Esophagus (tissue), 2 donors: ENCODE results near the gene PTOV1. TPM values are rescaled to one million over a fixed set of nuclear protein-coding genes. Genes with fewer than 3 reads are reported as not detected.

Experiments
- H3K27ac ChIP-seq, 2 donors: one replicate each; pipeline ENCODE4 v1.5.1; 2013; ENCODE audit warnings: low read depth in 2 of 2, mild to moderate bottlenecking in 2 of 2, inconsistent platforms in 1 of 2, low read length in 1 of 2, moderate library complexity in 1 of 2
- H3K27me3 ChIP-seq, 2 donors: one replicate each; pipeline ENCODE4 v1.6.1; 2013; ENCODE audit warnings: low read length in 2 of 2, control low read depth in 1 of 2, mild to moderate bottlenecking in 1 of 2; ENCODE audit not compliant: insufficient read depth in 2 of 2, control insufficient read depth in 1 of 2
- H3K36me3 ChIP-seq, 2 donors: one replicate each; pipeline ENCODE4 v1.6.1; 2013; ENCODE audit warnings: low read length in 1 of 2; ENCODE audit not compliant: control insufficient read depth in 2 of 2, insufficient read depth in 2 of 2
- H3K4me1 ChIP-seq, 2 donors: one replicate each; pipeline ENCODE4 v1.6.1; 2013; ENCODE audit warnings: low read length in 1 of 2; ENCODE audit not compliant: control insufficient read depth in 2 of 2, insufficient read depth in 2 of 2
- H3K4me3 ChIP-seq, 2 donors: one replicate each; pipeline ENCODE4 v1.5.1; 2013; ENCODE audit warnings: low read length in 2 of 2, mild to moderate bottlenecking in 2 of 2, low read depth in 1 of 2, moderate library complexity in 1 of 2
- H3K9me3 ChIP-seq, 2 donors: one replicate each; pipeline ENCODE4 v1.6.1; 2013; ENCODE audit warnings: mild to moderate bottlenecking in 2 of 2, low read depth in 1 of 2, low read length in 1 of 2, moderate library complexity in 1 of 2; ENCODE audit not compliant: control insufficient read depth in 2 of 2, insufficient read depth in 1 of 2
- WGBS, 2 donors: extraction: QIAGEN DNeasy Blood & Tissue Kit; methylation state at CpG; one replicate each; pipeline ENCODE4 v1.1.7; 2013; 5-methylcytosine and 5-hydroxymethylcytosine counted together
- polyA plus RNA-seq, 2 donors: library from polyadenylated mRNA; stranded (reverse); fragments of 200-250 nt; gene quantifications; one replicate each; pipeline ENCODE4 v1.2.3, GENCODE V29; 2013
- donor health status: healthy with polysubstance abuse.
- donor health status: Bipolar disorder and iron deficiency.

The PTOV1 gene
- polyA plus RNA-seq, 2 donors = 59.1 to 92.8 TPM

- Histone ChIP-seq H3K27ac (peak overlapping the region in 1 of 2 donors; percentile 34), H3K4me3 (peak overlapping the region in 1 of 2 donors; percentile 60), H3K9me3 (no peaks in the 10 kb centered on the region), H3K27me3 (no peaks in the 10 kb centered on the region), H3K36me3 (peaks cover 5 to 15% of the 10 kb centered on the region in 2 donors), H3K4me1 (peaks cover 4 to 9% of the 10 kb centered on the region in 2 donors)
- 78 to 80% methylated on average over 20 of the region's 20 CpGs for WGBS, 2 donors
Observed at GRCh38 chr19:49807904-49808675, 42.9 kb upstream of the PTOV1 start.

- Histone ChIP-seq H3K4me1 (peaks cover 4 to 9% of the 10 kb centered on the region in 2 donors), H3K36me3 (peaks cover 0 to 8% of the 10 kb centered on the region in 2 donors), H3K4me3 (peak overlapping the region; percentile 60 to 78), H3K27ac (peak overlapping the region; percentile 68 to 77), H3K9me3 (no peaks in the 10 kb centered on the region), H3K27me3 (no peaks in the 10 kb centered on the region)
- WGBS, 2 donors = 3% methylated on average over 31 of the region's 31 CpGs
Observed at GRCh38 chr19:49808711-49809159, 42.2 kb upstream of the PTOV1 start.

DNA sequence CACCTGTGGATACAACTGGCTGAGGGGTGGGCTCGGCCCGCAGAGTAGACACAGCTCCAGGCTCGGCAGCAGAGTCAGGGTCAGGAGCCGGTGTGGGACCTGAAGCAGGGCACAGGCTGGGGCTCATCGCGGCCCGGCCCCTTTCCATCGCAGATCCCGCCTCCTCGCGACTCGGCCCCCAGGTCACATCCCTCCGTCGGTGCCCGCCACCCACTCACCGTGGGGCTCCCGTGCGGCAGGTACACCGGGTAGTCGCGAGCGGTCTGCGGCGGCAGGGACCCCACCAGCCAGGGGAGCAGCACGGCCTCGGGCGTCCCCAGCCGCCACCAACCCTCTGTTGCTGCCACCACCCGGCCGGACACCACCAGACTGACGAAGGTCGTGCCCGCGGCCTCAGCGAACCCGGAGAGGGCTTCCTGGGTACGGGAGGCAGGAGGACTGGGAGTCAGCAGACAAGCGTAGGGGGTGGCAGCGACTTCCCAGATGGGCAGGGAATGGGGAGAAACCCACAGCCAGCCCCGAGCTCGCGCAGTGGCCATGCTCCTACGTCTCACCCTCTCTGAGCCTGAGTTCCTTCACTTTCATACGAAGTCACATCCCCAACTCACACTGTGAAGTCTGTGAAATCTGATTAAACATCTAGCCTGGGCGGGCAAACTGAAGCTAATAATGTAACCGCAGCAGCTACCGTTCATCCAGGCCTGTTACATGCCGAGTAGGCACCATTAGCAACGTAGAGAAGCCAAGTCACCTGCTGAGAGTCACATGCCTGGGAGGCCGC is 41.6 kb upstream of the PTOV1 start:
- peaks cover 0 to 7% of the 10 kb centered on the region in 2 donors for H3K36me3 ChIP-seq

DNA sequence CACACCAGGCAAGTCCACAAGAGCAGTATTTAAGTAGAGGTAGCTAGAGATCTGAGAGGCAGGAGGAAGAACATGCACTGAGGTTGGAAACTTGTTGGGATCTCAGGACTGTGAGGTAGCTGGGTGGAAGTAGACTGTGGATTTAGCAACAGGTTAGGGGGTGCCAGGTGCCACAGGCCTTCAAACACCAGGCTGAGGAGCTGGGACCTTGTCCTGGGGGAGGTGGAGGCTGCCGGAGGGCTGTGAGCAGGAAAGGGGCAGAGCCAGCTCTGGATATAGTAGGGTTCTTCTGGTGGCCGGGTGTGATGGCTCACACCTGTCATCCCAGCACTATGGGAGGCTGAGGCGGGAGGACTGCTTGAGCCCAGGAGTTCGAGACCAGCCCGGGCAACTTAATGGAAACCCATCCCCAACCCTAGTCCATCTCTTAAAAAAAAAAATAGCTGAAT is 41.0 kb upstream of the PTOV1 start:
- Histone ChIP-seq H3K27me3 (no peaks in the 10 kb centered on the region), H3K9me3 (no peaks in the 10 kb centered on the region), H3K36me3 (peaks cover 0 to 2% of the 10 kb centered on the region in 2 donors), H3K4me3 (peak overlapping the region; percentile 60 to 78), H3K27ac (peak overlapping the region; percentile 68 to 77), H3K4me1 (peaks cover 4 to 12% of the 10 kb centered on the region in 2 donors)
- WGBS, 2 donors = 90 to 91% methylated on average over 5 of the region's 5 CpGs

More for the DNA sequence above, 41.6 kb upstream of the PTOV1 start:
- peak overlapping the region; percentile 60 to 78 for H3K4me3 ChIP-seq
- H3K27ac ChIP-seq = peak overlapping the region; percentile 68 to 77
- H3K4me1 ChIP-seq = peaks cover 4 to 10% of the 10 kb centered on the region in 2 donors
- no peaks in the 10 kb centered on the region for H3K27me3 ChIP-seq
- no peaks in the 10 kb centered on the region for H3K9me3 ChIP-seq
- WGBS, 2 donors = 7% methylated on average over 49 to 50 of the region's 50 CpGs

DNA sequence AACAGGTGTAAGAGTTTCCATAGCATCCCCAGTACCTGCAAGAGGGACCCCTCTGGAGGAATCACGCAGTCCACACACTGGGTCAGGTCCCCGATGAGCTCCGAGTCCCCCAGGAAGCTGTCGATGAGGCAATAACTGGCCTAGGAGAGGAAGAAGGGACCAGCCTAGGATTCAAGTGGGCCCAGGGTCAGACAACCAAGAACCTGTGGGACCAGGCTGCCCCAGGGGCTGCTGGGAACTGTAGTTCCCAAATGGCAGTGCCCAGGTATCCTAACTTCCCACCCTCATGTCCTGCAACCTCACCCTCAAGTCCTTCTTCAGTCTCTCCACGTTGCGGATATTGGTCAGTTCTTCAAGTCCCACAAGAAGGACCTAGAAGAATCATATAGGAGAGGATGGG is 39.6 kb upstream of the PTOV1 start:
- Histone ChIP-seq H3K9me3 (no peaks in the 10 kb centered on the region), H3K4me3 (no peak overlapping the region), H3K27ac (no peak overlapping the region), H3K36me3 (no peaks in the 10 kb centered on the region), H3K27me3 (no peaks in the 10 kb centered on the region), H3K4me1 (peaks cover 4 to 12% of the 10 kb centered on the region in 2 donors)
- WGBS, 2 donors = 93 to 97% methylated on average over 6 of the region's 6 CpGs

- peaks cover 4 to 12% of the 10 kb centered on the region in 2 donors for H3K4me1 ChIP-seq
- H3K27me3 ChIP-seq = no peaks in the 10 kb centered on the region
- H3K4me3 ChIP-seq = peak overlapping the region; percentile 63 to 64
- H3K9me3 ChIP-seq = no peaks in the 10 kb centered on the region
- no peaks in the 10 kb centered on the region for H3K36me3 ChIP-seq
- peak overlapping the region; percentile 52 to 87 for H3K27ac ChIP-seq
- WGBS, 2 donors = 45 to 47% methylated on average over 11 of the region's 11 CpGs
Observed at GRCh38 chr19:49812452-49812996, 38.4 kb upstream of the PTOV1 start.

DNA sequence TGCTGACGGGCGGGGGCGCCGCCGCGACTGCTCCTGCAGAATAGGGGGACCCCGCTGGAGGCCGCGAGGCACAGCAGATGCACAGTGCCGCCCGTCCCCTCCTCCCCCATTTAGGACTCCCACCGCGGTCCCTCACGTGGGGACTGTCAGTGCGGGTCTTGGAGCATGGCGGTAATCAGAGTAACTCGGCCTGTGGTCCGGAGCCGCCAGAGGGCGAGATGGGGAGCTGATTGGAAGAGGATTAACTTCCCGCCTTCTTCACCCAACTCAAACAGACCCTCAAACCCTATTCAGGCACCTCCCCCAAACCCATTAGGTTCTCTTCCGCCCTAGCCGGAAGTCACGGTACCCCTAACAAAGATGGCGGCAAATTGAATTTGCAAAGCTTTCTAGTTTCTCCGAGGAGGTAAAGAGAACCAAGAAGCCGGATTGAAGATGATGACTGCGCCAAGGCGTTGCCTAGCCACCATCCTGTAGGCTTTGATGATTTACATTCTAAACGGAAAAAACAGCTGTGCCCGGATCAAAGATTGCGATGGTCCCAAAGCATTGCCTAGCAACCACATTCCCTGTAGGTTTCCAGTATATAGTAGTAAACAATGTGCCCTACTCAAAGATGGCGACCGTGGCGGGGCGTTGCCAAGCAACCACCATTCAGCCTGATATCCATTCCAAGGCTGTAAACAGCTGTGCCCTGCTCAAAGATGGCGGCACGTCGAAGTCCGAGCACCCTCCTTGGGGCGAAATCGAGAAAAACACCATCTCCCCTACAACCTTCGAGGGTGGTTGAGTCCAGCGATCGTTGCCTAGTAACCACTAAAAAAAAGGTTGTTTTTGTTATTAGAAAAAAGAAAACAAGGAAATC is 37.7 kb upstream of the PTOV1 start, which contains the start of gene FUZ:
FUZ (minus strand) TSS at position 296 of the 865 bp plus-strand sequence; CDS start at position 110, 186 bp downstream.
- Histone ChIP-seq H3K27me3 (no peaks in the 10 kb centered on the region), H3K27ac (peak within 1 kb of the TSS; percentile 52 to 87), H3K9me3 (no peaks in the 10 kb centered on the region), H3K4me3 (peak within 1 kb of the TSS; percentile 63 to 64), H3K4me1 (peaks cover 4 to 12% of the 10 kb centered on the region in 2 donors), H3K36me3 (no peaks in the 10 kb centered on the region)
- 0% methylated on average over 45 of the region's 45 CpGs for WGBS, 2 donors

GRCh38 chr19:49814010-49814409 is 36.9 kb upstream of the PTOV1 start:
- no peaks in the 10 kb centered on the region for H3K36me3 ChIP-seq
- no peaks in the 10 kb centered on the region for H3K9me3 ChIP-seq
- peak overlapping the region in 1 of 2 donors; percentile 63 for H3K4me3 ChIP-seq
- peak overlapping the region; percentile 24 to 71 for H3K27ac ChIP-seq
- peaks cover 2 to 13% of the 10 kb centered on the region in 2 donors for H3K4me1 ChIP-seq
- H3K27me3 ChIP-seq = no peaks in the 10 kb centered on the region
- WGBS, 2 donors = 71 to 74% methylated on average over 1 of the region's 1 CpG
